ENCODE data around the gene SIAH1. TPM values are rescaled to one million over a fixed set of nuclear protein-coding genes. Genes with fewer than 3 reads are reported as not detected.

The SIAH1 gene
- total RNA-seq, 1 donor from 2014 or later: 29.4 TPM

DNA sequence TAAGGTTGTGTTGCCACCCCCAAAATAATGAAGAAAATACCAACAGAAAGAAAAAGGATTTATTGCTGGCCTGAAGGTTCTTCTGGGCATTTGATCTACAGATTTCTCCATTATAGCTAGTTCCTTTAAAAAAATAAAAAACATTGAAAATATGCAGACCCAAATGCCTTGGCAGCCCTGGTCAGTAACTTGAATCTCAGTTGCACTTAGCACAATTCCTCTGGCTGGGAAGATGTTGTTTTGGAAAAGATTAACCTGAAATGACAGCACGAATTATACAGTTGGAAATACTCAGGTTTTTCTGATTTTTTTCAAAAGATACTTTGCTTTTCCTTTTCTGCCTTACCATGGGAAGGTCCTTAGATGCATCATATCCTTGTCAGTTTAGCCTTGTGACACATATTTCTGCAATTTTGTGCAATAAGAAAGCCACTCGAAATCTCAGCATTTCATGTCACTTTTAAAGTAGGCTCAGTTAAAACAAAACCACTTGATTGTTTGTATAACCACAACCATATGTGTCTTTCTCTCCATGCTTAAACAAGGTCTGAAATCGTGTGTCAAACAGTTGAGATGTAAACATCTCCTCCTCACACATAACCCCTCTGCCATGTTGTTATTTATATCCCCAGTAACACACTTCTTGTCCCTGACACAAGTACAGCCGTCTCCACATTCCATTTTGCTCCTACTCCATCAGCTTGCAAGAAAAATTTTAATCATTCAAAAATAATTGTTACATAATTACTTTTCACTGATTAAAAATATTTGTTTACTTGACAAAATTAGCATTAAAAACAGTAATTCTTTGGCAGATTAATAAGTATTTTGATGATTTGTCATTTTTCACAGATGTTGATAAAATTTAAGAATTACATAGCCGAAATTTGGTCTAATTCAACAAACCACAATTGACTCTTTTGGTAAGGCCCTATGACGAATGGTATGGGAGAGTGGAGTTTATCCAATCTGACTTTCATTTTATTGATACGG is 61.1 kb downstream of the SIAH1 start:
- H3K27me3 Mint-ChIP-seq (ENCODE audit: unreplicated experiment): no peaks in the 10 kb centered on the region
- peaks cover 30% of the 10 kb centered on the region for H3K4me1 Mint-ChIP-seq (ENCODE audit: unreplicated experiment)
- TF ChIP-seq, protein P1, sequence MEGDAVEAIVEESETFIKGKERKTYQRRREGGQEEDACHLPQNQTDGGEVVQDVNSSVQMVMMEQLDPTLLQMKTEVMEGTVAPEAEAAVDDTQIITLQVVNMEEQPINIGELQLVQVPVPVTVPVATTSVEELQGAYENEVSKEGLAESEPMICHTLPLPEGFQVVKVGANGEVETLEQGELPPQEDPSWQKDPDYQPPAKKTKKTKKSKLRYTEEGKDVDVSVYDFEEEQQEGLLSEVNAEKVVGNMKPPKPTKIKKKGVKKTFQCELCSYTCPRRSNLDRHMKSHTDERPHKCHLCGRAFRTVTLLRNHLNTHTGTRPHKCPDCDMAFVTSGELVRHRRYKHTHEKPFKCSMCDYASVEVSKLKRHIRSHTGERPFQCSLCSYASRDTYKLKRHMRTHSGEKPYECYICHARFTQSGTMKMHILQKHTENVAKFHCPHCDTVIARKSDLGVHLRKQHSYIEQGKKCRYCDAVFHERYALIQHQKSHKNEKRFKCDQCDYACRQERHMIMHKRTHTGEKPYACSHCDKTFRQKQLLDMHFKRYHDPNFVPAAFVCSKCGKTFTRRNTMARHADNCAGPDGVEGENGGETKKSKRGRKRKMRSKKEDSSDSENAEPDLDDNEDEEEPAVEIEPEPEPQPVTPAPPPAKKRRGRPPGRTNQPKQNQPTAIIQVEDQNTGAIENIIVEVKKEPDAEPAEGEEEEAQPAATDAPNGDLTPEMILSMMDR (IDR thresholded peaks at IDR 0.05): no peak
- peak overlapping the region; percentile 81 for H3K27ac Mint-ChIP-seq (ENCODE audit: unreplicated experiment)
- peaks cover 11% of the 10 kb centered on the region for H3K36me3 Mint-ChIP-seq (ENCODE audit: unreplicated experiment)
- DNase-seq (ENCODE audit: extremely low spot score, unreplicated experiment): no peak
- H3K9me3 Mint-ChIP-seq (ENCODE audit: unreplicated experiment): no peaks in the 10 kb centered on the region
- peak overlapping the region; percentile 18 for H3K4me3 Mint-ChIP-seq (ENCODE audit: unreplicated experiment)

DNA sequence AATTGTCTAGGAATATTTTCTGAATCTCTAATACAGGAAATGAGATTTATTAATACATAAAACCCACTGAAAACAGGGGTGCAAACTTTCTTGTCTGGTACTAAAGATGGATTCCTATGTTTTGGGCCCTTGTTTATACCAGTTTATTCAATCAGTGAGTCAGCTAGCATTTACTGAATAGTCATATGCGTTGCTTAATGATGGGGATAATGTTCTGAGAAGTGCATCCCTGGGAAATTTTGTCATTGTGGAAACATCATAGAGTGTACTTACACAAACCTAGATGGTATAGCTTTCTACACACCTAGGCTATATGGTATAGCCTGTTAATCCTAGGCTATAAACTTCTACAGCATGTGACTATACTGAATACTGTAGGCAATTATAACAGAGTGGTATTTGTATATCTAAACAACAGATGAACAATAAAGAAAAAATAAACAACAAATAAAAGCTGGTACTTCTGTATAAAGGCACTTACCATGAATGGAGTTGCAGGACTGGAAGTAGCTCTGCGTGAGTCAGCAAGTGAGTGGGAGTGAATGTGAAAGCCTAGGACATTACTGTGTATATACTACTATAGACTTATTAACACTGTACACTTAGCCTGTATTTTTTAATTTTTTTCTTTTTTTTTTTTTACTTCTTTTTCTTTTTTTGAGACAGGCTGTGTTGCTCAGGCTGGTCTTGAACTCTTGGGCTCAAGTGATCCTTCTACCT is 63.7 kb downstream of the SIAH1 start:
- Mint-ChIP-seq H3K27ac (ENCODE audit: unreplicated experiment) (no peak overlapping the region), H3K4me1 (ENCODE audit: unreplicated experiment) (peaks cover 52% of the 10 kb centered on the region), H3K4me3 (ENCODE audit: unreplicated experiment) (no peak overlapping the region), H3K27me3 (ENCODE audit: unreplicated experiment) (no peaks in the 10 kb centered on the region), H3K9me3 (ENCODE audit: unreplicated experiment) (no peaks in the 10 kb centered on the region), H3K36me3 (ENCODE audit: unreplicated experiment) (peaks cover 13% of the 10 kb centered on the region)
- TF ChIP-seq, protein P1 (IDR thresholded peaks at IDR 0.05): no peak
- no peak for DNase-seq (ENCODE audit: extremely low spot score, unreplicated experiment)

DNA sequence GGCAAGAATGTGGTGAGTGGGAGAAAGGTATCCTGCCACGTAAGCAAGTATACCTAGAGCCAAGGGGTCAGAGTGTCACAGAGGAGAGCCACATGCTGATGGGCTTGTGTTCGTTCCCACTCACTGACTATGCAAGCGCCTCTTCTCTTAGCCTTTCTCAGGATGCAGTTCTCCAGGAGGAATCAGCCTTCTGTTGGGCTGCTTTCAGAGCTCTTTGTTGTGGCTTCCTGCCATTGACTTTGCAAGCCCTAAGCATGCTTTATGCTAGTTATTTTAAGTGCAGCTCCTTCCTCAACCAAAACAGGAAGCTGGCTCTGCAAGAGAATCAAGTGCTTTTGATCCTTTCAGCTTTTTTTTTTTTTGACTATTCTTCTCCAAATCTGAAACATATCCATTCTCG is 66.6 kb downstream of the SIAH1 start:
- H3K27ac Mint-ChIP-seq (ENCODE audit: unreplicated experiment): no peak overlapping the region
- H3K4me1 Mint-ChIP-seq (ENCODE audit: unreplicated experiment): peaks cover 43% of the 10 kb centered on the region

DNA sequence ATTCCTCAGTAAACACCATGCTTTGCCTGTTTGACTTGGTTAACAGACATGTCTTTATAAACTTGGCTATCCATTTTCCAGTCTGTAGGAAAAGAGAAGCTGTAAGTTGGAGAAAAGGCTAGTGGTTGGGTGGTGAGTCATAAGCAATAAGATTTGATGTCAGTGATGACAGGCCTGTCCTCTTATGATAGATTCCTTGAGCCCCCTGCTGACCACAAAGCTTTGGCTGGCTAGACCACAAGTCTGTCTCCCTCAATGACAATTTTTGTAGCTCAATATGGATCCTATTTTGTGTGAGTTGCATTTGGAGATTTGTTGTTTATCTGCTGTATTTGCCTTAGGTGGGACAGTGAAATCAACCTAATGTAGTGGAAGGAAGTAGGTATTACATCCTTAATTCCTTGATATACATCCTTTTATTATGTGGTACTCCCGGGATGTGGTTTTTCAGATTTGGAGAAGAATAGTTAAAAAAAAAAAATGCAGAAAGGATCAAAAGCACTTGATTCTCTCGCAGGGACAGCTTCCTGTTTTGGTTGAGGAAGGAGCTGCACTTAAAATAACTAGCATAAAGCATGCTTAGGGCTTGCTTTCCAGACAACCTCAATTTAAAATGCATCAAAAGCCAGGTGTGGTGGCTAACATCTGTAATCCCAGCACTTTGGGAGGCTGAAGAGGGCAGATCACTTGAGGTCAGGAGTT is 67.4 kb downstream of the SIAH1 start:
- no peaks in the 10 kb centered on the region for H3K9me3 Mint-ChIP-seq (ENCODE audit: unreplicated experiment)
- H3K27me3 Mint-ChIP-seq (ENCODE audit: unreplicated experiment): no peaks in the 10 kb centered on the region
- TF ChIP-seq, protein P1 (IDR thresholded peaks at IDR 0.05): peak; percentile 30
- H3K27ac Mint-ChIP-seq (ENCODE audit: unreplicated experiment): peak overlapping the region; percentile 55
- H3K36me3 Mint-ChIP-seq (ENCODE audit: unreplicated experiment): peaks cover 32% of the 10 kb centered on the region
- no peak for DNase-seq (ENCODE audit: extremely low spot score, unreplicated experiment)
- peaks cover 34% of the 10 kb centered on the region for H3K4me1 Mint-ChIP-seq (ENCODE audit: unreplicated experiment)
- H3K4me3 Mint-ChIP-seq (ENCODE audit: unreplicated experiment): no peak overlapping the region

More for the DNA sequence above, 66.6 kb downstream of the SIAH1 start:
- no peak for DNase-seq (ENCODE audit: extremely low spot score, unreplicated experiment)
- no peak overlapping the region for H3K4me3 Mint-ChIP-seq (ENCODE audit: unreplicated experiment)
- no peaks in the 10 kb centered on the region for H3K9me3 Mint-ChIP-seq (ENCODE audit: unreplicated experiment)
- TF ChIP-seq, protein P1 (IDR thresholded peaks at IDR 0.05): no peak
- H3K27me3 Mint-ChIP-seq (ENCODE audit: unreplicated experiment): no peaks in the 10 kb centered on the region
- H3K36me3 Mint-ChIP-seq (ENCODE audit: unreplicated experiment): peaks cover 25% of the 10 kb centered on the region

Data from osteocyte (in vitro differentiated cells).